HUES64 (cell line): ENCODE results near the gene DCLK3.

ENCODE experiments used
- H3K27ac ChIP-seq: 2 replicates; pipeline ENCODE4 v1.7.0; 2013; ENCODE audit warnings: low read depth, low read length, inconsistent platforms
- H3K27me3 ChIP-seq: 2 replicates; pipeline ENCODE4 v1.6.1; 2013; ENCODE audit warnings: mild to moderate bottlenecking, low read length; ENCODE audit not compliant: insufficient read depth
- H3K36me3 ChIP-seq: 2 replicates; pipeline ENCODE4 v1.6.1; 2013; ENCODE audit warnings: mild to moderate bottlenecking, low read length; ENCODE audit not compliant: insufficient read depth
- H3K4me1 ChIP-seq: 2 replicates; pipeline ENCODE4 v1.6.1; 2013; ENCODE audit warnings: mild to moderate bottlenecking, low read length, moderate library complexity; ENCODE audit not compliant: insufficient read depth
- H3K4me3 ChIP-seq: 2 replicates; pipeline ENCODE4 v1.5.1; 2013; ENCODE audit warnings: mild to moderate bottlenecking, low read length, moderate library complexity
- H3K9ac ChIP-seq: 2 replicates; pipeline ENCODE4 v1.6.1; 2013; ENCODE audit warnings: mild to moderate bottlenecking, low read depth, low read length
- H3K9me3 ChIP-seq: 2 replicates; pipeline ENCODE4 v1.6.1; 2013; ENCODE audit warnings: low read depth, low read length; ENCODE audit not compliant: insufficient read depth
- WGBS: fragments of 150-250, 120-280 bp; methylation state at CpG from one replicate; pipeline ENCODE4 v1.1.7; 2013; ENCODE audit warnings: missing lambda C conversion rate; 5-methylcytosine and 5-hydroxymethylcytosine counted together

DCLK3 gene

GRCh38 chr3:36666166-36666565 lies 98.2 kb downstream of the DCLK3 start:
- Histone ChIP-seq H3K27me3 (no peaks in the 10 kb centered on the region), H3K4me1 (no peaks in the 10 kb centered on the region), H3K9ac (no peak overlapping the region), H3K27ac (no peak overlapping the region), H3K36me3 (no peaks in the 10 kb centered on the region), H3K4me3 (no peak overlapping the region), H3K9me3 (no peaks in the 10 kb centered on the region)
- WGBS, result 79% methylated on average over 2 of the region's 2 CpGs

DNA sequence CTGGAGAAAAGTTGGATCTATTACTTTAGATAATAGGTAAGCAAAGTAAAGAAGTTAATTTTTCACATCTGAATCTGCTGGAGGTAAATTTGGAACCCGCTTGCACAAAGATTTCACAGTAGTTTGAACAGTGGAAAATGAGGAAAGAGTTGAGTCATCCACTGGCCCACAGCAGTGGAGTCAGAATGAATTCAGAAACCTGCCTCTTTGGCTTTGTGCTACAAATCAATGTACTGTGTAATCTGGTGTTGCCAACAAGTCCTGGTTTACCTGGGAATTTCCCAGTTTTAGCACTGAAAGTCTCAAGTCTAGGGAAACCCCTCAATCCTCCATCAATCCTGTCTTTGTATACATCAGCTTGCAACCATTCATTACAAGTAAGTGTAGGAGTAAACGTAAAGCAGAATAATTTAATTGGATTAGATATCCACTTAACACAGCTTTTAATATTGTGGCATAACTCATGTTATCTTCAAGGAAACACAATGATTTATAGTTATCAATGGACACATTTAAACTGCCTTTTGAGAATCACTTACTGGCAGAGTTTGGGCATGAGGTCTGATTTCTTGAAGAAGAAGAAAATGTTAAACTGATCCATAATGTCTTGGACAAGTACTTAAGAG lies 100.6 kb downstream of the DCLK3 start:
- H3K27ac ChIP-seq, result no peak overlapping the region
- WGBS, result 94% methylated on average over 1 of the region's 2 CpGs
- H3K27me3 ChIP-seq, result no peaks in the 10 kb centered on the region

GRCh38 chr3:36662626-36663025 lies 101.7 kb downstream of the DCLK3 start:
- Histone ChIP-seq H3K36me3 (no peaks in the 10 kb centered on the region), H3K9ac (no peak overlapping the region), H3K27me3 (no peaks in the 10 kb centered on the region), H3K27ac (no peak overlapping the region), H3K9me3 (no peaks in the 10 kb centered on the region), H3K4me1 (no peaks in the 10 kb centered on the region), H3K4me3 (no peak overlapping the region)
- 94% methylated on average over 4 of the region's 4 CpGs for WGBS

More for the DNA sequence above, 100.6 kb downstream of the DCLK3 start:
- Histone ChIP-seq H3K36me3 (no peaks in the 10 kb centered on the region), H3K9ac (no peak overlapping the region), H3K4me3 (no peak overlapping the region), H3K9me3 (no peaks in the 10 kb centered on the region), H3K4me1 (no peaks in the 10 kb centered on the region)
